Astrocyte (in vitro differentiated cells and primary cell): Measurements from ENCODE around the gene STUM.

Source experiments
- EZH2 ChIP-seq: IDR thresholded peaks from 2 replicates; pipeline ENCODE4 v1.6.1; 2012; ENCODE audit warnings: mild to moderate bottlenecking, low read length, inconsistent platforms; ENCODE audit not compliant: insufficient read depth
- TF ChIP-seq, protein P1 (sequence below): IDR thresholded peaks from 2 replicates; pipeline ENCODE4 v1.5.1; 2011; ENCODE audit warnings: low read depth, mild to moderate bottlenecking, inconsistent platforms, low read length, moderate library complexity; ENCODE audit not compliant: insufficient read depth

DNA sequence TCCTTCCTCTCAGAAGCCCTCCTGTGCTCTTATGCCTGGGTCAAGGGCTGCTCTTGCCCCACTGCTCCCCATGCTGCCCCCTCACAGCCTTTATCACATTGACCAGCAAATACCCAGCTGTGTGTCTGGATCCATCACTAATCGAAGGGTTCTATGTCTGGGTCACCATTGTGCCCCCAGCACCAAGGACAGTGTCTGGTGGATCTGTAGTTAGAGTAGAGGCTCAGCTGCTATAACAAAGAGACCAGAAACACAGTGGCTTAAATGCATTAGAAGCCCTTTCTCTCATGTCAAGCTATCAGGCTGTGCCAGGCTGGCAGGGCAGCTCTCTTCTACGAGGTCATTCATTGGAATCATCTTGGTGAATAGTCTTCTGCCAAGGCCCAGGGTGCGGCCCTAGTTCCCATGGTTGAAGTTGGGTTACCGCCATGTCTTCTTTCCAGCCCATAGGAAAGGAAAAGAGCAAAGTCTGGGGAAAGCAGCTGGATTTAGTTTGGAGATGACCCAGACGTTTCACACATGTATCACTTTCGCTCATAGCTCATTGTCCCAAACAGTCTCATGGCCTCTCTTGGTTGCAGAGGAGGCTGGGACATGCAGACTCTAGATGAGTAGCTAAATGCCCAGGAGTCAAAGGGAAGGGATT lies 32.2 kb downstream of the STUM start:
- TF ChIP-seq, protein P1, sequence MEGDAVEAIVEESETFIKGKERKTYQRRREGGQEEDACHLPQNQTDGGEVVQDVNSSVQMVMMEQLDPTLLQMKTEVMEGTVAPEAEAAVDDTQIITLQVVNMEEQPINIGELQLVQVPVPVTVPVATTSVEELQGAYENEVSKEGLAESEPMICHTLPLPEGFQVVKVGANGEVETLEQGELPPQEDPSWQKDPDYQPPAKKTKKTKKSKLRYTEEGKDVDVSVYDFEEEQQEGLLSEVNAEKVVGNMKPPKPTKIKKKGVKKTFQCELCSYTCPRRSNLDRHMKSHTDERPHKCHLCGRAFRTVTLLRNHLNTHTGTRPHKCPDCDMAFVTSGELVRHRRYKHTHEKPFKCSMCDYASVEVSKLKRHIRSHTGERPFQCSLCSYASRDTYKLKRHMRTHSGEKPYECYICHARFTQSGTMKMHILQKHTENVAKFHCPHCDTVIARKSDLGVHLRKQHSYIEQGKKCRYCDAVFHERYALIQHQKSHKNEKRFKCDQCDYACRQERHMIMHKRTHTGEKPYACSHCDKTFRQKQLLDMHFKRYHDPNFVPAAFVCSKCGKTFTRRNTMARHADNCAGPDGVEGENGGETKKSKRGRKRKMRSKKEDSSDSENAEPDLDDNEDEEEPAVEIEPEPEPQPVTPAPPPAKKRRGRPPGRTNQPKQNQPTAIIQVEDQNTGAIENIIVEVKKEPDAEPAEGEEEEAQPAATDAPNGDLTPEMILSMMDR = no peak
- TF ChIP-seq EZH2 = no peak
